ENCODE measurements around the gene KLHDC1.
"Not testable (repeated sequence)": the region's sequence is repeated elsewhere in the genome, so short reads cannot be mapped to it uniquely, and the experiment has no call there.

Gene KLHDC1

DNA sequence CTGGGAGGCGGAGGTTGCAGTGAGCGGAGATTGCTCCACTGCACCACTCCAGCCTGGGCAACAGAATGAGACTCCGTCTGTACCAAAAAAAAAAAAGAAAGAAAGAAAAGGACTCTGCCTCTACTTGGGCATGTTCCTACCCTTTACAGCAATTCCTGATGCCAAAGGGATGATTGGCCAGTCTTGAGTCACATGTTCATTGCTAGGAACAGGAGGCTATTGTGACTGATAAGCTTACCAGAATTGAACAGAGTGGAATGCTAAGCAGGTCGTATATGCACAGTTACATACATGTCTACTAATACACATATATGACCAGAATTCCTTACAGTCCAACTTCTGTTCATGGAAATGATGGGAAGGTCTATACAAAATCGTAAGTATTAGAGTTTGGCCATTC, 34.3 kb downstream of the KLHDC1 start:
- ChIA-PET POLR2A (interaction anchor here (0.8 to 1.5 kb wide), 2 partner anchors 40 to 288 kb away, joined by 3 to 4 read pairs; partner anchors contain the start of gene KLHDC2), CTCF (interaction anchor here (1.0 kb wide), 1 partner anchor 9 kb away, joined by 3 read pairs; no protein-coding TSS in a partner anchor)
- DNase-seq (ENCODE audit: extremely low spot score): no peak
- TF ChIP-seq TARDBP (IDR thresholded peaks at IDR 0.05): no peak
- no peak for TF ChIP-seq ZNF384 (IDR thresholded peaks at IDR 0.05)
- TF ChIP-seq, protein P1, sequence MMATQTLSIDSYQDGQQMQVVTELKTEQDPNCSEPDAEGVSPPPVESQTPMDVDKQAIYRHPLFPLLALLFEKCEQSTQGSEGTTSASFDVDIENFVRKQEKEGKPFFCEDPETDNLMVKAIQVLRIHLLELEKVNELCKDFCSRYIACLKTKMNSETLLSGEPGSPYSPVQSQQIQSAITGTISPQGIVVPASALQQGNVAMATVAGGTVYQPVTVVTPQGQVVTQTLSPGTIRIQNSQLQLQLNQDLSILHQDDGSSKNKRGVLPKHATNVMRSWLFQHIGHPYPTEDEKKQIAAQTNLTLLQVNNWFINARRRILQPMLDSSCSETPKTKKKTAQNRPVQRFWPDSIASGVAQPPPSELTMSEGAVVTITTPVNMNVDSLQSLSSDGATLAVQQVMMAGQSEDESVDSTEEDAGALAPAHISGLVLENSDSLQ (IDR thresholded peaks at IDR 0.05): no peak
- no peak for TF ChIP-seq HDGF (IDR thresholded peaks at IDR 0.05; ENCODE audit: borderline replicate concordance)
- TF ChIP-seq FOXA1 (IDR thresholded peaks at IDR 0.05): no peak
- TF ChIP-seq LEF1 (IDR thresholded peaks at IDR 0.05; ENCODE audit: borderline replicate concordance): no peak
- no peak for TF ChIP-seq L3MBTL2 (conservative IDR thresholded peaks at IDR 0.05)
- TF ChIP-seq SP1 (IDR thresholded peaks at IDR 0.05): no peak
- TF ChIP-seq SUZ12 (IDR thresholded peaks at IDR 0.05): no peak
- TF ChIP-seq NFRKB (IDR thresholded peaks at IDR 0.05): no peak
- no peak for TF ChIP-seq FOXM1 (IDR thresholded peaks at IDR 0.05; ENCODE audit: borderline replicate concordance)
- TF ChIP-seq FOXK2 (IDR thresholded peaks at IDR 0.05): no peak
- no peak for TF ChIP-seq BHLHE40 (IDR thresholded peaks at IDR 0.05; ENCODE audit: borderline replicate concordance)
- TF ChIP-seq ARNT (IDR thresholded peaks at IDR 0.05): no peak
- no peak for TF ChIP-seq ELF4 (IDR thresholded peaks at IDR 0.05)
- TF ChIP-seq CTBP1 (IDR thresholded peaks at IDR 0.05; ENCODE audit: borderline replicate concordance): no peak

DNA sequence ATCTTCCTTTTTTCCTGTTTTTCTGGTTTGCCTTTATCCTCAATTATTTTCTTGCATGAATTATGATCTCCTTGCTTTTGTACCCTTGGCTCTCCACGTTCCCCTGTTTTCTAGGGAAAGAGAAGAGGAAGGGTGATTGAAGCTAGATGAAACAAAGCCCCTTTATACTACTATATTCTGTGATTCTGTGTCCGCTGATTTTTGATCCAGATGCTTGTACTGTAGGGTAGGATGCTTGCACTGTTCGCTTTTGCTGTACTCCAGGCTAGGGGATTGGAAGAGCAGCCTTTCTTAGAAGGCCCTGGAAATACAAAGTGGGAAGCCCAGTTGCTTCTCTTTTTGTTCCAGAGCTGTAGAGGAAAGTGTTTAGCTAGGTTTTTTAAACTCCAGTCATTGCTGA, 40.0 kb downstream of the KLHDC1 start:
- TF ChIP-seq L3MBTL2 (conservative IDR thresholded peaks at IDR 0.05): no peak
- TF ChIP-seq FOXA1 (IDR thresholded peaks at IDR 0.05): no peak
- TF ChIP-seq ELF4 (IDR thresholded peaks at IDR 0.05): no peak
- no peak for TF ChIP-seq ARNT (IDR thresholded peaks at IDR 0.05)
- TF ChIP-seq FOXK2 (IDR thresholded peaks at IDR 0.05): no peak
- no peak for TF ChIP-seq TARDBP (IDR thresholded peaks at IDR 0.05)
- no peak for TF ChIP-seq BHLHE40 (IDR thresholded peaks at IDR 0.05; ENCODE audit: borderline replicate concordance)
- TF ChIP-seq FOXM1 (IDR thresholded peaks at IDR 0.05; ENCODE audit: borderline replicate concordance): no peak
- no peak for TF ChIP-seq HDGF (IDR thresholded peaks at IDR 0.05; ENCODE audit: borderline replicate concordance)
- TF ChIP-seq SP1 (IDR thresholded peaks at IDR 0.05): no peak
- TF ChIP-seq NFRKB (IDR thresholded peaks at IDR 0.05): no peak
- DNase-seq (ENCODE audit: extremely low spot score): no peak
- POLR2A ChIA-PET: no interaction called here
- CTCF ChIA-PET: no interaction called here

DNA sequence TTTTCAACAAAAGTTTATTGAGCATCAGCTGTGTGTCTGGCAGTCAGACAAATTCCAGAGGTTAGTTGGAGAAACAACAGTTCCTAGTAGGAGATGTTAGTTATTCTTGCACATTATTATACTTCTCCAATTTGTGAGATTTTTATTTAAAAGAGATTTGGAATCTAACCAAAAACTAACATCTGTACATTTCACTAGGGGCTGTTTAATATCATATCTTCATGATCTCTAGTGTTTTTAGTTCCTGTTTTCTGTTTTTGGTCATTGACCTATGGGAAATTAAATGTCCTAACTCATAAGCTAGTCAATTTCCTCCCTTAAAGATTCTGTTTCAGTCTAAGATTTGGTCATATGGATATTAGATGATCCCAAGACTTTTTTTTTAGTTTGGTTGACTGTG, 40.9 kb downstream of the KLHDC1 start:
- DNase-seq (ENCODE audit: extremely low spot score): no peak
- POLR2A ChIA-PET: interaction anchor here (0.9 kb wide), 1 partner anchor 34 kb away, joined by 3 read pairs; no protein-coding TSS in a partner anchor
- CTCF ChIA-PET: no interaction called here

DNA sequence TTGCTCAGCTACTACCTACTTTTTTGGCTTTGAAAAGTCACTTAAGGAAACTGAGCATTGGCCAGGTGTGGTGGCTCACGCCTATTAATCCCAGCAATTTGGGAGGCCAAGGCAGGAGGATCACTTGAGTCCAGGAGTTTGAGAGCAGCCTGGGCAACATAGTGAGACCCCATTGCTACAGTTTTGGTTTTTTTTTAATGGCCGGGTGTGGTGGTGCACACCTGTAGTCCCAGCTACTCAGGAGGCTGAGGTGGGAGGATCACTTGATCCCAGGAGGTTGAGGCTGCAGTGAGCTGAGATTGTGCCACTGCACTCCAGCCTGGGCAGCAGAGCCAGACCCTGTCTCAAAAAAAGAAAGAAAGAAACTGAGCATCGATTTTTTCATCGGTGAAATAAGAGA, 42.7 kb downstream of the KLHDC1 start:
- CTCF ChIA-PET: interaction anchor here (0.6 kb wide), 1 partner anchor 58 kb away, joined by 3 read pairs; no protein-coding TSS in a partner anchor
- DNase-seq (ENCODE audit: extremely low spot score); POLR2A ChIA-PET: not testable (repeated sequence)

More for the DNA sequence above, 40.9 kb downstream of the KLHDC1 start:
- TF ChIP-seq SP1 (IDR thresholded peaks at IDR 0.05): no peak
- TF ChIP-seq TARDBP (IDR thresholded peaks at IDR 0.05): no peak
- TF ChIP-seq, protein P1 (IDR thresholded peaks at IDR 0.05): no peak
- no peak for TF ChIP-seq HDGF (IDR thresholded peaks at IDR 0.05; ENCODE audit: borderline replicate concordance)
- TF ChIP-seq L3MBTL2 (conservative IDR thresholded peaks at IDR 0.05): no peak

DNA sequence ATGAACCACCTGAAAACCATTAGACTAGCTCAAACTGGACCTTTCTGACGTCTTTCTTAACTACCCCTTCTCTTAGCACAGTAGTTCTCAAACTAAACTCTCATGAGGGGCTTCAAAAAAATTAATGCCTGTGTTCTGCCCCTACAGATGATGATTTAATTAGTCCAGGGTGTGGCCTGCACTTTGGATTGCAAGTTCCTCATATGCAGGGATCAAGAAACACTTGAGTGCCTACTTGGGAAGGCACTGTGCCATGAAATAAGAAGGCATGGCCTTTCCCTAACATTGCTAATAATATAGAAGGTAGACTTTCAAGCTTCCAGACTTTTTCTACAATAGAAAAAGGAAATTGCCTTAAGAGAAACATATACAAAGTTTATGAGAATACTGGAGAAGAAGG, 52.3 kb downstream of the KLHDC1 start:
- ChIA-PET POLR2A (no interaction called here), CTCF (no interaction called here)
- DNase-seq (ENCODE audit: extremely low spot score): no peak
- TF ChIP-seq ZNF384 (IDR thresholded peaks at IDR 0.05) (no peak), ARNT (IDR thresholded peaks at IDR 0.05) (no peak), L3MBTL2 (conservative IDR thresholded peaks at IDR 0.05) (no peak)
- TF ChIP-seq, protein P1 (IDR thresholded peaks at IDR 0.05): no peak

DNA sequence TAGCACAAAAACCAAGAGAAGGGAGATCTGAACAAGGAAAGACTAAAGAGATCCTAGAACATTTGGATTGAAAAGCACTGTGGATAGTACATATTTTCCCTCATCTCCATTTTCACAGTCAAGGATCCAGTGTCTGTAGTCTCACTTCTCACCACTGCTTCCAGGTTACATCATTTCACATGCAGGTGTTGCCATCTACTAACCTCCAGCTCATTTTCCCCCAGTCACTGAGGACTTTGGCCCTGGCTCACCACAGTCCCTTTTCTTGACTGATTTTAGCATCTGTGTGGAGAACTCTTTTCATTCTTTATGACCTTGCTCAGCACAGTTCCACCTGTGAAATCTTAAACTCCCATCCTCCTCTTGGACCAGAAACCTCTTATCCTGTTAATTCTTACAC, 53.6 kb downstream of the KLHDC1 start:
- POLR2A ChIA-PET; CTCF ChIA-PET; DNase-seq (ENCODE audit: extremely low spot score): not testable (repeated sequence)

DNA sequence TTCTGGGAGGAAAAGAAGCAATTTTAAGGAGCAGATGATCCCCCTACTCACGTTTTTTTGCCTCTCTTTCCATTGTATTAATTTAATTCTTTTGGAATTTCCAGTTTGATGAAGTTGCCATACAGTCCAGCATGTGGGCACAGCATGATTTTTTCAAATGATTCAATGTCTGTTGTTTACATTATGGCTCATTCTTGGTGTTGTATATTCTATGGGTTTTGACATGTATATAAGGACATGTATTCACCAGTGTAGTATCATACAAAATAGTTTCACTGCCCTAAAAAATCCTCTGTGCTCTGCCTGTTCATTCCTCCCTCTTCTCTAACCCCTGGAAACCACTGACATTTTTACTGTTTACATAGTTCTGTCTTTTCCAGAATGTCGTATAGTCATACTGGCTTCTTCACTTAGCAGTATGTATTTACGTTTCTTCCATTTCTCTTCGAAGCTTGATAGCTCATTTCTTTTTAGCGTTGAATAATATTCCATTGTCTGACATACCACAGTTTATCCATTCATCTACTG, 61.7 kb downstream of the KLHDC1 start:
- ChIA-PET CTCF (no interaction called here), POLR2A (no interaction called here)
- TF ChIP-seq HDGF (IDR thresholded peaks at IDR 0.05; ENCODE audit: borderline replicate concordance): no peak
- no peak for TF ChIP-seq BHLHE40 (IDR thresholded peaks at IDR 0.05; ENCODE audit: borderline replicate concordance)
- TF ChIP-seq NFRKB (IDR thresholded peaks at IDR 0.05): no peak
- no peak for DNase-seq (ENCODE audit: extremely low spot score)

DNA sequence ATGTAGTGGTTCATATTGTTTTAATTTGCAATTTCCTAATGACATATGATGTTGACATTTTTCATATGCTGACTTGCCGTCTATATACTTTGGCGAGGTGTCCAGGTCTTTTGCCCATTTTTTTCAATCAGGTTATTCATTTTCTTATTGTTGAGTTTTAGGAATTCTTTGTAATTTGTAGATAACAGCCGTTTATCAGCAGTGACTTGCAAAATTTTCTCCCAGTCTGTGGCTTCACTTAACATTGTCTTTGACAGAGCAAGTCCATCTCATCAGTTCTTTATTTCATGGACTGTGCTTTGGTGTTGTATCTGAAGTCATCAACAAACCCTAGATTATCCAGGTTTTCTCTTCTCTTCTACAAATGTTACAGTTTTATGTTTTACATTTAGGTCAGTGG, 62.5 kb downstream of the KLHDC1 start:
- POLR2A ChIA-PET: no interaction called here
- CTCF ChIA-PET: no interaction called here
- DNase-seq (ENCODE audit: extremely low spot score): no peak
- TF ChIP-seq HDGF (IDR thresholded peaks at IDR 0.05; ENCODE audit: borderline replicate concordance): no peak
- no peak for TF ChIP-seq NFRKB (IDR thresholded peaks at IDR 0.05)
- TF ChIP-seq FOXM1 (IDR thresholded peaks at IDR 0.05; ENCODE audit: borderline replicate concordance): no peak
- no peak for TF ChIP-seq FOXK2 (IDR thresholded peaks at IDR 0.05)
- TF ChIP-seq SUZ12 (IDR thresholded peaks at IDR 0.05): no peak
- no peak for TF ChIP-seq LEF1 (IDR thresholded peaks at IDR 0.05; ENCODE audit: borderline replicate concordance)
- no peak for TF ChIP-seq SP1 (IDR thresholded peaks at IDR 0.05)
- TF ChIP-seq CTBP1 (IDR thresholded peaks at IDR 0.05; ENCODE audit: borderline replicate concordance): no peak
- TF ChIP-seq ARNT (IDR thresholded peaks at IDR 0.05): no peak
- no peak for TF ChIP-seq ZNF384 (IDR thresholded peaks at IDR 0.05)
- no peak for TF ChIP-seq BHLHE40 (IDR thresholded peaks at IDR 0.05; ENCODE audit: borderline replicate concordance)
- no peak for TF ChIP-seq ELF4 (IDR thresholded peaks at IDR 0.05)

Measured in HEK293T (cell line).